K562 (cell line): Measurements from ENCODE around the gene SESN2. TPM values are rescaled to one million over a fixed set of nuclear protein-coding genes. Genes with fewer than 3 reads are reported as not detected.

Source experiments
- ARID3B ChIP-seq: fragments of 250-450 bp; sonication (Bioruptor Pico); IDR thresholded peaks from 2 replicates; pipeline ENCODE4 v1.4.0; 2020; ENCODE audit warnings: borderline replicate concordance
- BCOR ChIP-seq: fragments of 450-650 bp; IDR thresholded peaks from 2 replicates; pipeline ENCODE4 v1.6.1; 2016
- BRD4 ChIP-seq: fragments of 200-600 bp; sonication (generic); IDR thresholded peaks from 2 replicates; pipeline ENCODE4 v1.6.1; 2017; ENCODE audit warnings: inconsistent platforms
- CHD2 ChIP-seq: IDR thresholded peaks from 2 replicates; pipeline ENCODE4 v1.6.1; 2011; ENCODE audit warnings: low read depth, low read length
- GTF2F1 ChIP-seq: IDR thresholded peaks from 2 replicates; pipeline ENCODE4 v1.6.1; 2011; ENCODE audit warnings: low read depth, low read length, improper control_type of control experiment
- HDAC1 ChIP-seq, 2 experiments: fragments of 450-650 bp; IDR thresholded peaks; 2 replicates each; pipeline ENCODE4 v1.6.1; 2016 to 2017; ENCODE audit warnings: inconsistent platforms in 1 of 2, mild to moderate bottlenecking in 1 of 2, moderate library complexity in 1 of 2
- HIVEP1 ChIP-seq: fragments of 250-450 bp; sonication (Bioruptor Pico); IDR thresholded peaks from 2 replicates; pipeline ENCODE4 v1.4.0; 2020; ENCODE audit warnings: mild to moderate bottlenecking
- HMG20B ChIP-seq: fragments of 250-450 bp; sonication (Bioruptor Pico); IDR thresholded peaks from 2 replicates; pipeline ENCODE4 v1.5.0; 2021; ENCODE audit warnings: mild to moderate bottlenecking
- IRF9 ChIP-seq: fragments of 450-650 bp; IDR thresholded peaks from 2 replicates; pipeline ENCODE4 v1.6.1; 2016; ENCODE audit warnings: missing biosample characterization, missing genetic modification characterization
- KDM5B ChIP-seq: fragments of 200-600 bp; sonication (generic); IDR thresholded peaks from 2 replicates; pipeline ENCODE4 v1.6.1; 2012; ENCODE audit warnings: low read depth, mild to moderate bottlenecking, moderate library complexity, low read length, control low read depth, inconsistent platforms; ENCODE audit not compliant: insufficient replicate concordance
- NR3C1 ChIP-seq: sonication (generic); formaldehyde crosslinking; IDR thresholded peaks from 2 replicates; pipeline ENCODE4 v1.8.1; 2022; ENCODE audit warnings: missing genetic modification reagents
- PCBP1 ChIP-seq: fragments of 200-400 bp; formaldehyde crosslinking; IDR thresholded peaks from 2 replicates; pipeline ENCODE4 v1.6.1; 2018; ENCODE audit warnings: mild to moderate bottlenecking, low read depth, low read length; ENCODE audit not compliant: poor library complexity, severe bottlenecking
- POLR2AphosphoS5 ChIP-seq: IDR thresholded peaks from 2 replicates; pipeline ENCODE4 v1.6.1; 2011; ENCODE audit warnings: mild to moderate bottlenecking, low read depth, low read length, moderate library complexity; ENCODE audit not compliant: control insufficient read depth, insufficient read depth
- RBM25 ChIP-seq: fragments of 200-400 bp; formaldehyde crosslinking; IDR thresholded peaks from 2 replicates; pipeline ENCODE4 v1.6.1; 2018; ENCODE audit warnings: low read length, low read depth, moderate library complexity; ENCODE audit not compliant: severe bottlenecking
- SMARCE1 ChIP-seq: fragments of 450-650 bp; IDR thresholded peaks from 2 replicates; pipeline ENCODE4 v1.7.1; 2016; ENCODE audit warnings: mild to moderate bottlenecking
- SREBF1 ChIP-seq: fragments of 150-350 bp; IDR thresholded peaks from 2 replicates; pipeline ENCODE4 v1.6.1; 2014; ENCODE audit warnings: antibody characterized with exemption, low read depth, low read length, borderline replicate concordance
- TAL1 ChIP-seq: fragments of 450-650 bp; IDR thresholded peaks from 2 replicates; pipeline ENCODE4 v1.6.1; 2016; ENCODE audit warnings: mild to moderate bottlenecking
- TEAD4 ChIP-seq, 2 experiments: sonication (generic) in 1 of 2; formaldehyde crosslinking in 1 of 2; IDR thresholded peaks; 2 replicates each; pipeline versions ENCODE4 v1.6.1 to v1.8.0; 2012 to 2022; ENCODE audit warnings: borderline replicate concordance in 1 of 2, inconsistent platforms in 1 of 2, low read length in 1 of 2, mild to moderate bottlenecking in 1 of 2, missing genetic modification reagents in 1 of 2
- ZBED1 ChIP-seq: IDR thresholded peaks from 2 replicates; pipeline ENCODE4 v1.6.1; 2014
- ZFPM2 ChIP-seq: fragments of 250-450 bp; sonication (Bioruptor Pico); IDR thresholded peaks from 2 replicates; pipeline ENCODE4 v1.5.1; 2022; ENCODE audit warnings: mild to moderate bottlenecking
- ZNF197 ChIP-seq: fragments of 200-800 bp; sonication (Bioruptor generic); IDR thresholded peaks from 2 replicates; pipeline ENCODE4 v1.6.1; 2016; ENCODE audit warnings: low read depth, missing genetic modification characterization, missing compliant biosample characterization
- ZNF277 ChIP-seq: fragments of 250-450 bp; sonication (Bioruptor Pico); IDR thresholded peaks from 2 replicates; pipeline ENCODE4 v1.8.0; 2022; ENCODE audit warnings: inconsistent platforms, mild to moderate bottlenecking, moderate library complexity, borderline replicate concordance
- ZNF282 ChIP-seq: sonication (generic); formaldehyde crosslinking; IDR thresholded peaks from 2 replicates; pipeline ENCODE4 v1.8.1; 2023; ENCODE audit warnings: missing genetic modification reagents
- ZNF436 ChIP-seq: fragments of 250-450, 450-650 bp; sonication (Bioruptor Pico); formaldehyde crosslinking; IDR thresholded peaks from 2 replicates; pipeline ENCODE4 v1.7.0; 2020; ENCODE audit warnings: mild to moderate bottlenecking
- ZNF589 ChIP-seq: fragments of 200-800 bp; sonication (Bioruptor generic); IDR thresholded peaks from 2 replicates; pipeline ENCODE4 v1.6.1; 2016; ENCODE audit warnings: low read depth, missing genetic modification characterization, missing compliant biosample characterization
- ZNF639 ChIP-seq, 2 experiments: fragments of 200-800 bp in 1 of 2; sonication (Bioruptor generic) in 1 of 2; sonication (generic) in 1 of 2; formaldehyde crosslinking in 1 of 2; IDR thresholded peaks in 1 of 2; conservative IDR thresholded peaks in 1 of 2; 2 replicates each; pipeline versions ENCODE4 v1.5.0 to v1.6.1; 2016 to 2020; ENCODE audit warnings: missing compliant biosample characterization in 1 of 2, missing genetic modification characterization in 1 of 2, missing genetic modification reagents in 1 of 2
- polyA plus RNA-seq, 8 experiments: library from polyadenylated mRNA; depleted of rRNA in 4 of 8; stranded (reverse) in 5 of 8; unstranded in 3 of 8; fragments of >200 nt; fragmentation: Nextera tagmentation in 2 of 8; fragmentation: Illumina TruSeq in 1 of 8; extraction: Ambion mirVana in 2 of 8; extraction: Trizol in 1 of 8; gene quantifications; 2 replicates each; pipeline versions ENCODE4 v1.2.1 to v1.2.3, GENCODE V29; 2011 to 2014; ENCODE audit warnings: inconsistent platforms in 1 of 8, missing spikeins in 1 of 8
- total RNA-seq, 7 experiments: library from RNA; depleted of rRNA in 6 of 7; stranded (reverse); fragments of >200 nt in 6 of 7; fragmentation: Illumina TruSeq in 2 of 7; extraction: Trizol in 2 of 7; gene quantifications; 2 replicates each; pipeline versions ENCODE4 v1.2.1 to v1.2.3, GENCODE V29; 2011 to 2021; ENCODE audit warnings: low replicate concordance in 1 of 7

The SESN2 gene
- total and polyA plus RNA-seq, 9 of the 15 experiments (the other 6 are each of a cell fraction or from before 2014, with no cell fraction given): 3.7 to 71.3 (median 16.8) TPM

- TF ChIP-seq ZNF639 (CRISPR knock-in tag; conservative IDR thresholded peaks at IDR 0.05 in 1 of 2, IDR thresholded peaks at IDR 0.05 in 1 of 2) (no peak), ZNF282 (CRISPR knock-in tag) (no peak), CHD2 (no peak), ZNF277 (CRISPR knock-in tag) (no peak), RBM25 (no peak), POLR2AphosphoS5 (no peak), HMG20B (no peak), KDM5B (no peak), NR3C1 (no peak), HIVEP1 (CRISPR knock-in tag) (no peak), SREBF1 (no peak), HDAC1 (IDR thresholded peaks at IDR 0.05) (no peak; a peak in 1 of 4 replicates), BCOR (peak; percentile 88; the same call in 1 of the 2 replicates), TAL1 (no peak), BRD4 (0 out of 2 replicates have a peak, but pooled peaks have one; percentile 24), ZBED1 (no peak), ZNF589 (CRISPR knock-in tag) (peak; percentile 40; the same call in 1 of the 2 replicates), ZNF436 (CRISPR knock-in tag) (no peak), GTF2F1 (no peak), PCBP1 (no peak), ZFPM2 (CRISPR knock-in tag) (no peak), IRF9 (tag) (no peak), ARID3B (CRISPR knock-in tag) (no peak), TEAD4 (IDR thresholded peaks at IDR 0.05; ENCODE audit: low read length) (no peak), TEAD4 (CRISPR knock-in tag; IDR thresholded peaks at IDR 0.05; ENCODE audit: borderline replicate concordance) (no peak), SMARCE1 (peak; percentile 52; the same call in 1 of the 2 replicates), ZNF197 (CRISPR knock-in tag) (no peak)
Measured at GRCh38 chr1:28328228-28328648, 68.9 kb downstream of the SESN2 start (continued).
